Measurements from ENCODE around the gene PRDM16.

Gene PRDM16

DNA sequence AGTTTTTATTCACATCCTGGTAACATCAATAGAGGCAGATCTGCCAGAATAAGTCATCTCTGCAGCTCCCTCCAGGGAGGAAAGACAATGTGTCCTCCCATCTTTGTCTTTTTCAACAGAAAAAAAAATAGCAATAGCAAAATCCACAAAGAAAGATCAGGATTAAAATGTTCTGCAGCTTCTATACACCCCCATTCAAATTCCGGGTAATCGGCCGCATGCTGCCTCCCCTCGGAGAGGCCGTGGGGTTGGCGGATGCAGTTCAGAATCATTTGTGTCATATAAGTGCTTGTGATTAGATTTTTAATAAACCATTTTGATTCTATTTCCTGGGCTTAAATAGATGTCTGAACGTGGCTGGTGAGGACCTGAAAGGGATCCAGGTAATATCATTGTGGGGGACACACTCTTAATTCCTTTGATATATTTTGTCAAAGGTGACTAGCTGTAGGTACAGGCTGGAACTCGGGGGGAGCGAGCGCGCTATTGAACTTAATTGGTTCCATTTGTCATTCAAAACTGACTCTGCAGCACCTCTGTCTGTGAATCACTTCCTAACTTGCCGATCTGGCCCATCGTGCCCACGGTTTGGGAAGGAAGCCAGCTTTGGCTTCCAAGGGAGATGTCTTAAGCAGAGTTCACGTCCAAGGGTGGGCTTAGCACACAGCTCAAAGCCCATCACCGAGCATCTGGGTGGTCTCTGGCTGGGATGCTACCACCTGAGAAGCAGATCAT, 299.9 kb downstream of the PRDM16 start:
- no peak for DNase-seq

DNA sequence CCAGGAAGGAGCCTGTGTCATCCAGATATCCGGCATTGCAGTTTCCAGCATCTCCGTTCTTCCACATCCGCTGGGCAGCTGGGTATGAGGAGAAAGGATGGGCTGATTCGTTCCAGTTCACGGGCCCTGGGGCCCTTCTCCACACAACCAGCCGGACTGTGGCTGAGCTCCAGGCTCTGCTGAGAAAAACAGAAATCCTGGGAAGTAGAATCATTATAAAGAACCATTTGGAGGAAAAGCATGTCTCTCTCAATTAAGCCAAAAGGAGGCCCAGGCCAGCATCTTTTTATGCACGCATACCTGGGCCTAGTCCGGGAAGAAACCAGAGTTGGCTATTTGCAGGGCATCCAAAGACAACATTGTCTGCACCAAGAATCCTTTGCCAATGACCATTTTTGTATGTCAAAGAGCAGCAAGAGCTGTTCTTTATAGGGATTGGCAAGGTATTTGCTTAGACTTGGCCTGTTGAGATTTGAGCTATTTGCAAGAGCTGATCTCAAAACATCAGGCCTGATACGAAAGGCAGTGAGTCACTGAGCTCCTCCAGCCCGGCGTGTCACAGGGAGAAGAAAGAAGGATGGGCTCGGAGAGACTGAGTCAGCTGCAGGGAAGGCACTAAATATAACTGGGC, 300.6 kb downstream of the PRDM16 start:
- DNase-seq: no peak

- no peak for DNase-seq
These were observed 302.1 kb downstream of the PRDM16 start for GRCh38 chr1:3370856-3371703.

DNA sequence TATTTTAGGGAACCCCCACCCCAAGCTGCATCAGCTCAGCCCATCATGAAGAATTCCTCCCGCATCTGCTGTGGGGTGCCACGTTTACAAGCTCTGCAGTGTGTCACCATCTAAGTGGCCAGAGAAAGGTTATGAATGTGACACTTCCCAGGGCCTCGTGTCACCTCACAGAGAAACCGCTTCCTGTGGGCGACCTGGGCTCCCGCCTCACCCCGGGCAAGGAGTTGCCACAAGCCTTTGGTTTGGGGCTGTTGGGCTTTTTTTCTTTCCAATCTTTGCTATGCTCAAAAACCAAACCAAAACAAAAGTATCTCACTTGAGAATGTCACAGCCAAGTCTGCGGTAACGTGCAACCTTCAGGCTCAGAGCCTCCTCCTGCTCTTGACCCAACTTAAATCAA, 303.3 kb downstream of the PRDM16 start:
- no peak for DNase-seq

DNA sequence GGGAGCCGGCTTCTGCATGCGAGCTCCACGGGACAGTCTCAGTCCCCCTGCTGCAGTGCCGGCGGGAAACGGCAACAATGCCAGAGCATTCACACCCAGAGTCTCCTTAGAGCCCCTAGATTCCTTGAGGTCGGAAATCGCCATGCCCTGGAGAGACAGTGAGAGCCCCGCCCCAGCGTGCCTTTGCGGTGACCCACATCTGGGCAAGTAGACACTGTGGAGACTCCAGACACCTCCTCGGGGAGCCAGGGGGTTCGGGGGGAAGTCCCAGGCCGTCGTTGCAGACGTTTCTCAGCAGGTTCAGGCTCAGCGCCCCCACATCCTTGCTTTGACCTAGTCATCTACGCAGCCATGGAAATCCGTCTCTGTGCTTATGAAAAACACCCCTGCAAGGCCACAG, 304.2 kb downstream of the PRDM16 start:
- no peak for DNase-seq

GRCh38 chr1:3373700-3374405, 304.9 kb downstream of the PRDM16 start:
- DNase-seq: no peak

- DNase-seq: no peak
These were observed 306.2 kb downstream of the PRDM16 start for GRCh38 chr1:3375245-3375644.

DNA sequence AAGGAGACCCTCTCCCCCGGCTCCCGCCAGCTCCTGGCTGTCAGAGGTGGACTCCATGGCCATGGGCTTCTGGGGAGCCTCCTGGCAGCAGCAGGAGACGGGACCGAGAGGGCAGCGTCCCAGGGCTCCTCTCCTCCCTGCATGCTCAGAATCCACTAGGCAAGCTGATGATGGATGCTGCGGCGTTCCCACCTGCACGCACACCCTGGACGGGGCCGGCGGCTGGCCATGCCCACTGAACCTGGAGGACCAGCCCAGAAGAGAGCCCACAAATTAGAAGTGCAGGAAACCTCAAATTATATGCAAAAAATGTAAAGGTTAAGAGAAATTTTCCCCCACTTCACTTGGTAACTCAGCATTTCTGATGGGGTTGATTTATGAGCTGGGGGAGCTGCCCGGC, 308.2 kb downstream of the PRDM16 start:
- DNase-seq: no peak

DNA sequence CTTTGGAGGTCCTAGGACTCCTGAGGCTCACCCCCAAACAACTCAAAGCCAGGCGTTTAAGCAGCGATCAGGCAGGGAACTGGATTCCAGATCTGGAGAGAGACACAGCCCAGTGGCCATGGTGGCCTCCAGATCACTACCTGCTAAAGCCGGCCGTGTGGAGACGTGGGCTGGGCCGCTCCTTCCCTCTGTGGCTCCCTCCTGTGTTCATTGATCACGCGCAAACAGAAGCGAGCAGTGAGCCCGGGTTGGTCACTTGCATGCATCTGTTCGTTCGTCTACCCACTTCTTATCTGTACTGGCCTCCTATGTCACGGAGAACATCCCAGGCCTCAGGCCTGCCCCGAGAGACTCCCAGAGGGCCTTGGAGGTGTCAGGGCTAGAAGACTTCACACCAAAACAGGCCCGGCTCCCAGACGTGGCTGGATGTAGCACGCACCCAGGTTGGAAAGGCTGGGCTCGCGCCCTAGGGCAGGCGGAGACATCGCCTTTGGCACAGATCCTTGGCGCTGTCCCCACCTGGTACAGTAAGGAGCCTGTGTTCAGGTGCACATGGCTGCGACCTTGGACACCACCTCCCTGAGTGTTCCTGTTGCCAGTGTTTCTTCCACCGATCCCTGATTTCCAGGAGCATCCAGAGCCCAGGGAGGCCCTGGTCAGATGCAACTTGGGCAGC, 308.7 kb downstream of the PRDM16 start:
- no peak for DNase-seq

DNA sequence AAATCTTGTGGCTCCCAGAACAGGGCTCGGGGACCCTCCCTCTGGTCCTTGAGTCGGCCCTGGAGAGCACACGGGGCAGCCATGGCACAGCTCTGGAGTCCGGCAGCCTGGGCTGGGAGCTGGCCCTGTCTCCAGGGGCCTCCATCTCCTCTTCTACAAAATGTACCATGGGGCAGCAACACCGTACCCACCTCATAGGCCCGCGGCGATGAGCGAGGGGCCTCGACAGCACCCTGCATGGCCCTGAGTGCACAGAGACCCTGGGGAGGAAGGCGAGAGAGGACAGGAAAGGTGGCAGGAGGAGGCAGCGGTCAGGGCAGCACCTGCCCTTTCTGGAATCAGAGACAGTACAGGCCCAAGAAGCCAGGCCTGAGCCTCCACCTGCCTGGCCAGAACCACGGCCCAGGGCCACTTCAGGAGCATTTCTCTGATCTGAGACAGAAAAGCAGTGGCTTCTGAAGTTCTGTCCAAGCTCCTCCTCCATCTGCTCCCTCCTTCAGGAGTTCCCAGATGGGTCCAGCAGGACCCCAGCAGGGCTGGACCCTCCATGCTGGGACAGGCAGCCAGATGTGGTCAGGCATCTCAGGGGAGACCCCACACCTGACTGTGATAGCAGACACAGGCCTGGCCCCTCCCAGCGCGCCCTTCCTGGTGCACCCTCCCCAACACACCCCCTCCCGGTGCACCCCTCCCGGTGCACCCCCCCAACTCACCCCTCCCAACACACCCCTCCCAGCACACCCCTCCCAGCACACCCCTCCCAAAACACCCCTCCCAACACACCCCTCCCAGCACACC, 309.6 kb downstream of the PRDM16 start:
- DNase-seq: no peak

- DNase-seq: no peak
These were observed 310.9 kb downstream of the PRDM16 start for GRCh38 chr1:3379934-3380333.

DNA sequence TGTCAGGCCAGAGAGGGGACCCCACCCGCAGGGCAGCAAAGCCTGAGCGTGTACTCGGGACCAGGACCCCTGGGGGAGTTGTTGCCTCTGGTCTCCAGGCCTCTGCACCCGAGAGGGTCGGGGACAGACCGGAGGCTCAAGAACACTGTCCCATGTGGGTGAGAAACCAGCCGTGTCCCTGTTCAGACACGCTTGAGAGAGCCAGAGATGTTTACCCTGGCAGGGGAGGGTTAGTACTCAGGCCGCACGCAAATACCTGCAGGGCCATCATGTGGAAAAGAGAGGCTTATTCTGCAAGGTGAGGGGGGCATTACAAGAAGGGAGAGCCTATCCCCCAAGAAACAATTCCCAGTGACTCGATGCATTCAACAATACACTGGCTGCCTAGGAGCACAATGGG, 311.5 kb downstream of the PRDM16 start:
- DNase-seq: no peak

GRCh38 chr1:3381901-3382300, 312.9 kb downstream of the PRDM16 start:
- no peak for DNase-seq

DNA sequence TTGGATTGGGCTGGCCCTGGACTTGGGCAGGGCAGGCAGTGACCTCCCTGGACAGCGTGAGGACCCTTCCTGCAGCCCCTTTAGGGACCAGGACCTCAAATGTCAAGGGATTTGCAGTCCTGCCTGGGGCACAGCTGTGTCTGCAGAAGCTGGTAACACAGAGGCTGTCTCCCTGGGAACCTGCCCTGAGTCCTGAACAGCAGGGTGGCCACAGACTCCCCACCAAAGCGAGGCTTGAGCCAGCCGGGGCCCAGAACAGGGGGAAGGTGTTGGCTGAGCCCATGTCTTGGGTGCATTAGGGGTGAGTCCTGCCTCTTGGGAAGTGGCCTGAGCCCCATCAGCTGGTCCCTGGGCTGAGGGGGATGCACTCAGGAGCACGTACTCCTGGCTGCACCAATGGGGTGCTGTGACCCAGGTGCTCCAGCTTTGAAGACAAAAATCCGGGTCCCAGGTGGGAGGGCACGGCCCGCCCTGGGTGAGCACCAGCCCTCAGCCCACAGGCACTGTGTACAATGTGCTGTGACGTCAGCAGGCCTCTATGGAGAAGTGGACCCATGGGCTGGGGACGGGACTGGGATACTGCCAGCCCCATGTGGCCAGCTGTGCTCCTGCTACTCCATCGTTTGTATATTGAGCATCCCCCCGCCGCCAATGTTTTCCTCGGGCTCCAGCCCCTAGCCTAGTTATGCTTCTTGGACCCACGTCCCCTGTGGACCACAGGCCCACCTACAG, 313.5 kb downstream of the PRDM16 start:
- no peak for DNase-seq

DNA sequence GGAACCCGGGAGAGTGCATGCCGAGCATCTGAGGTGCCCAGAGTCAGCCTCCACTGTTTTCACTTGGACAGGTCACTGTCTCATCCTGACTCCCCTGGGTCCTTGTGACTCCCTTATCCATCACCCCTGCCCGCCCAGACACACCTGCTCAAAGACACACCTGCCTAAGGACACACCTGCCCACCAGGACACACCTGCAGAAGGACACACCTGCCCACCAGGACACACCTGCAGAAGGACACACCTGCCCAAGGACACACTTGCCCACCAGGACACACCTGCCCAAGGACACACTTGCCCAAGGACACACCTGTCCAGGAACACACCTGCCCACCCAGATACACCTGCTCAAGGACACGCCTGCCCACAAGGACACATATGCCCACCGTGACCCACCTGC, 314.7 kb downstream of the PRDM16 start:
- DNase-seq: no peak

- no peak for DNase-seq
These were observed 315.4 kb downstream of the PRDM16 start for GRCh38 chr1:3384407-3384806.

GRCh38 chr1:3386205-3387002, 317.4 kb downstream of the PRDM16 start:
- DNase-seq: no peak

DNA sequence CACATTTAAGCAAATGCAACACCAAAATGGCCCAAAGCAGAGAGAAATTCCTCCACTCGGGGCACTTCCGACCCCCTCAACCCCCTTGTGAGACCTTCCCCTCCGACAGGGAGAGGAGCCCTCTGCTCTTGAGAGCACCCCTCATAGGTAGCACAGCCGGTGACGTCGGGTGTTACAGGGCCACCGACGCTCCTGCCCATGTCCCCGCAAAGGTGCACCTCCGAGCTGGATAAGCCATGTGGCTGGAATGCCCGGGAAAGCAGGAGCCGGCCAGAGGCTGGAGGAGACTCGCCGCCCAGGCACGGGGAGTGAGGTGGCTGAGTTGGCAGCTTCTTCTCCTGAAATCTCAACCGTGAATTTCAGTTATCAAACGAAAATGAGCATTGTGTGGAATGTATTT, 318.4 kb downstream of the PRDM16 start:
- no peak for DNase-seq

GRCh38 chr1:3389093-3389833, 320.3 kb downstream of the PRDM16 start:
- DNase-seq: no peak

Measured in Kasumi-1 (cell line).